Activated gamma-delta T cell (primary cell): Measurements from ENCODE around the gene SLC6A5.

Experiments
- DNase-seq: peaks from one replicate; lab custom pipeline; 2025; lab: John Stamatoyannopoulos, UW

Gene SLC6A5

DNA sequence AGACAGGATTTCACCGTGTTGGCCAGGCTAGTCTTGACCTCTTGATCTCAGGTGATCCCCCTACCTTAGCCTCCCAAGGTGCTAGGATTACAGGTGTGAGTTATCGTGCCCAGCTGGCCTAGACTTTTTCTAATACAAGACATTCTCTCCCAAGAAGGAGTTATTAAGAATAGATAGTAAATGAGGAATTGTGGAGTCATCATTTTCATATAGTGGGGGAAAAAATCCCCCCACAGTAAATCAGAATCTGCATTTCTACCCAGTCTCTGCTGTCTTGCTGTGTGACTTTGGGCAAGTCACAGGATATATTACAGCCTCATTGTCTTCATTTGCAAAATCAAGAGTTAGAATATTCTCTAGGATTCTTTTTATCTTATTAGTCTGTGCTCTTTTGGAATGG is 21.6 kb downstream of the SLC6A5 start:
- DNase-seq: no peak

DNA sequence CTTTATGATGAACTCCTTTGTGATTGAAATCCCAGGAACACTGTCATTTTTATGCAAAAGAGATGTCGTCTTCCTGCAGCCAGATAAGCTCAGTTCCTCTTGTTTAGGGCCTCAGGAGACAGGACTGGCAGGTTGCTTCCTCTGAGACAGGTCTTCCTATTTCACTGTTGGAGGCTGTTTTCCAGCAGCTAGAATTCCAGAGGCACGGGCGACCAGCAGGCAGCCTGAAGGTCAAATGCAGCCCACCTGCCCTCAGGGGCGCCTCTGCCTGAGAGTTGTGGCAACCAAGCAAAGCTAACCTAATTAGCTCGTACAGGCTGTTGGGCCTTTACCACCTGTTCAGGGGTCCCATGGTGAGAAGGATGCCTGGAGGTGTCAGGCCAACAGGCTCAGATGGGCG is 22.3 kb downstream of the SLC6A5 start:
- no peak for DNase-seq

DNA sequence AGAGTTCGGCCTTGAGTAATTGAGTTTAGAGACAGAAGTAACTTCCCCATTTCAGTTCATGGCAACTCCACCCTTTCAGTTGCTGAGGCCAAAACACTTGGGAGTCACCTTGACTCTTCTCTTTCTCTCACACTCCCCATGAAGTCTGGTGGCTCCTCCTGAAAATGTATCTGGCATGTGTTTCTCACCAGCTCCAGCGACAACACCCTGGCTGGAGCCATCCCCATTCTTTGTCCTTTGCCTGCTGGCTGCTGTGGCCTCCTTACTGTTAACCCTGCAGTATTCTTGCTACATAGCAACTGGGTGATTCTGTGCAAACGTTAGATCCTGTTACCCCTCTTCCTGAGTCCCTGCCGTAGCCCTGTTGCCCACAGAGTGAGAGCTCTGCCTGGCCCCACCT is 23.8 kb downstream of the SLC6A5 start:
- no peak for DNase-seq

DNA sequence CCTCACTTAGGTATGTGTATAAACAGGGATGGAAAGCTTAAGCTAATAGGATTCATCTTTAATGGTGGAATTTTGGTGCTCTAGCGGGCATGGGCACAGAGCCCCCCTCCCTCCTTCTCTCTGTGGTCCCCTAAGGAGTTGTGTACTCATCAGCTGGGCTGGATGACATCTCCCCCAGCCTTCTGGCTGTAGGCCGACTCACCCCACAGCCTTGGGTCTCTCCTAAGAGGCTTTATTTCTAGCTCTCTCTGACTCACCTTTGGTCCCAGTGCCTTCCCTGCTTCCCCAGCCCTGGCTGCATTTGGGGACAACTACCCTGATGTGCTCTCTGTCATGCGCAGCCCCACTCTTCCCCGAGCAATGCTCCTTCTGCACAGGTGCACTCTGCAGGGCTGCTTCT is 26.9 kb downstream of the SLC6A5 start:
- no peak for DNase-seq

DNA sequence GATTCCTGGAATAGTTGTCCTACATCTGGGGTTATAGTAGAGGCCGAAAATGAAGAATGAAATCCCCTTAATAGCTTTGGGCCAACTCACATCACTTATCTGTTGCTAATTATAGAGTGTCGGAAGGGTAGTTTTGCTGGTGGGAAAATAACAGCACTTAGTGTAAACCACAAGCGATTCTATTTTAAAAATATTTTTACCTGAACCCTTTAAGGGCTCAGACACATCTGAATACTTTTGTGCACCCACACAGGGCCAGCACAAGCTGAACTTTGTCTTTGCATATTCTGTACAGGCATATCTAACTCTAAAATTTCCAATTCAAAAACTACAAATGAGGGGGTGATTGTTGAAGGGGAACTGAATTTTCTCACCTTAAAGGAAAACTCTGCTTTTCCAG is 27.6 kb downstream of the SLC6A5 start:
- DNase-seq: no peak

DNA sequence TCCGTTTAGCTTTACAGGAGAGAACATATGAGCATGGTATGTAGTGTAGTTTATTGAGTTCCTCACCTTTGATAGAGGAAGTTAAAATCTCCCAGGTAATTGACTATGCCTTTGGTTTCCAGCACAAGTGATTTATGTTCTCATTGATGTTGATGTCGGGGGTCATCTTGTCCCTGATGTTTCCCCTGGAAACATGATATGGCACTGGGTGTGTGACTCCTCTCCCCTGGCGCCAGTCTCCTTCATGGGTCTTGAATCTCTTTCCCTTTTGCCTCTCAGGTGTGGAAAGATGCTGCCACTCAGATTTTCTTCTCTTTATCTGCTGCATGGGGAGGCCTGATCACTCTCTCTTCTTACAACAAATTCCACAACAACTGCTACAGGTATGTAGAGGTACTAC is 28.3 kb downstream of the SLC6A5 start:
- DNase-seq: no peak

DNA sequence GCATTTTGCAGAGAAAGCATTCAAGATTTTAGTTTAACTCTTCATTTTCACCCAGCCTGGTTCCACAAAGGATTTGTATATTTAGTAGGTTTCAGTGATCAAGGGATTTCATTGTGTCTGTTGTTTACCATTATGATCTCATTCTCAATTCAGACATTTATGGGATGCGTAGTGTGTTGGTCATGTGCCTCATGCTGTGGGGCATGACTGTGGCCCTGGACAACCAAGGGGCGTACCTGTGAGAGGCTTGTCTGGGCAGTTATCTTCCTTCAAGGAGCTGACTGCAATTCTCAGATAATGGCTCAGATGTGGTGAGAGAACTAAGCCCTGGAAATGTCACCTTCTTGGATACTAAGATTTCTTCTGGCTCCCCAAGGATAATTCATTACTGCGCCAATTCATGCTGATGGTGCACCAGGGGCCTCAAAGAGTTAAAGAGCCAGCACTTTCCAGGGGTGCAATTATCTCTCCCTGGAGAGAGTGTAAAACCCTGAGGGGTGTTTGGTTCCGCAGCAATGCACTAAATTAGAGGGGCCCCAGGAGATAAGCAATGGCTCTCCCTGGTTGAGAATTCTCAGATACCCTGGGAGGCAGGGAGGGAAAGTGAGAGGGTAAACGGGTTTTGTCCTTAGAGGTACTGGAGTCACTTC is 32.2 kb downstream of the SLC6A5 start:
- DNase-seq: no peak

DNA sequence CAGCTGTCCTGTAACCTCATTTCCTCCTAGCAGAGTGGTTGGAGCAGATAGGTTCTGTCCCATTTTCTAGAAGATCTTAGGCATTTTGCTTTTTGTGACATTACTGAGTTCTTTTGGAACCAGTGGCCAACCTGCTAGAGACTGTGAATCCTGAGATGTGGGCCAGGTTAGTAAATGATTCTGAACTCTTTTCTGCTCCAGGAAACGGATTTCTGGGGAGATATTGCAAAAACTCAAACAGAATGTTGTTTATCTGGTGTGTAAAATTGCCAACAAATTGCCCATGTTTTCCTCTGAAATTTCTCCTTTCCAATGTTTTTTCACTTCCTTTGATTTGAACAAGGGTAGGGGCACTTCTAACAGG is 32.7 kb downstream of the SLC6A5 start:
- no peak for DNase-seq

DNA sequence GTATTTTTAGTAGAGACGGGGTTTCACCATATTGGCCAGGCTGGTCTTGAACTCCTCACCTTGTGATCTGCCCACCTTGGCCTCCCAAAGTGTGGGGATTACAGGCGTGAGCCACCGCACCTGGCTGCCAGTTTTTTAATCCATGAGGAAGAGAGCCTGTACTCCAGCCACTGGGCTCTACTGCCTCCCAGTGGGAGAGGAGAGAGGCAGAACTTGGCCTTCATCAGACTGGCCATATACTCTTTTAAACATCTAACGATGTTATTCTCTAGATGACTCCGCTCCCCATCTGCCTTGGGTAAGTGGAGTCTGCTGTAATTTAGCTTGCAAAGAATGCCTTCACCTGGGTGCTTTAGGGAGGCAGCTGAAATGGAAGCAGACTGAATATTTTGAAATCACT is 34.6 kb downstream of the SLC6A5 start:
- DNase-seq: no peak

DNA sequence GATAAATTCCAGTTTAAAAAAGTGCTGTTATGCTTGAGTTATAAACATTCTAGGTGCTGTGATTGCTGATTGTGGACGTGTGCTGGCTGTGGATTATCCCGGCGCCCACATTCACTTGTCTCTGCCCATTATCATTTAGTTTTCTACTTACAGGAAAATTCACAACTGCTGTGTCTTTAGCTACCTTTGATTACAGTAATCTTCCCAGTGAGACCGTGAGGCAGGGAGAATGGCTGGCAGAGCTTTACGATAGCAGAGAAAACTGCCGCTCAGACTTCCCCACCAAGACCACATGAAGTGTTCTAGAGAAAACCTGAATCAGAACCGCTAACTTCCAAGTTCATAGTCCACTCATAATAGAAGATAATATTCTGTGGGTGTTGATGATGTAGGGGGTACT is 35.4 kb downstream of the SLC6A5 start:
- DNase-seq: no peak

DNA sequence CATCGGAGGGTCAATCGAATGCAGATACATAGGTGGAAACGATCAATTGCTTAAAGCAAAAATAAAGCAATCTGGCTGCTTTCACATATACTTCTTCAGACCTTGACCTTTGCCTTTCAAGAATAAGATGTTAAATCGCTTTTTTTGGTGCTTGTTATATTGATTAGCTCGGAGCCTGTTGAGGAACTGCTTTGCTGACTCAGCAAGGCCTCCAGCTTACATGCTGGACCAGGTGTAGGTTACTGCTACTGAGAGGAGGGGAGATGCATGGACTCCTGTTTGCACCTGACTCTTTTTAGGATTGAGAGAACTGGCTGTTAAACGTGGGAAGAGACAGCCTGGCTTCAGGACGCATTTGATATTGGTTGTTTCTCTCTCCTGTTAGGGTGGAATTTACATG is 38.7 kb downstream of the SLC6A5 start:
- no peak for DNase-seq

DNA sequence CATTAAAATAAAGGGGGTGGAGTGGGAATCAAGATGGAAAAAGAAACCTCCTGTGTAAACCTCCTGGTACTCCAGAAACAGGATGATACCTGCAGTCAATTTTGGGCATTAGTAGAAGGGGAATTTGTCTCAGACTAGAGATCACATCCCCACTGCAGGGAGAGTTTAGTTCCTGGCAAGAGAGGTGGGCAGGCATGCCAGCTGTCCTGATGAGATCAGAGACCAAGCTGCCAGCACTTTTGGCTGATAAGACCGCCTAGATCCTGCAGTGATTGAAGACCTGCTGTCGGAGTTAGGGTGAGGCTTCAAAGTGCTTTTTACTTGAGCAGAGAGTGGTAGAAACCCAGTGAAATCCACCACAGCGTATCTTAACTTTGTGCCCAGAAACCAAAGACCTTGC is 40.3 kb downstream of the SLC6A5 start:
- no peak for DNase-seq

DNA sequence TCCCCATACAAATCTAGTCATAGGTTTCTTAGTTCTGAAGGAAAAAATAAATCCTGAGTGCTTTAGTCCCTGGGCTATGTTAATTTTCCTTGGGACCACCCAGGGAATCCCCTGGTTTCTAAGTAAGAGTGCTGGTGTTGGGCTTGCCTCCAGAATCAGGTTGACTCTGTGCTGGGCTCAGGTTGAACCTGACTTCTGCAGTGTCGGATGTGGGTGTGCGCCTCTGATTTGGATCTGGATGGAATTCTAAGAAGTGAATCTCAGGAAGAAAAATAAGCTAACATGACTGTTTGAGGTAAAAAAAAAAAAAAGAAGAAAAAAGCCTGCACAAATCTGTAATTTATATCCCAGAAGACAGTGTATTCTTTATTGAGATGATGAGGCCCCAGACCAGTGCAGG is 41.0 kb downstream of the SLC6A5 start:
- no peak for DNase-seq

DNA sequence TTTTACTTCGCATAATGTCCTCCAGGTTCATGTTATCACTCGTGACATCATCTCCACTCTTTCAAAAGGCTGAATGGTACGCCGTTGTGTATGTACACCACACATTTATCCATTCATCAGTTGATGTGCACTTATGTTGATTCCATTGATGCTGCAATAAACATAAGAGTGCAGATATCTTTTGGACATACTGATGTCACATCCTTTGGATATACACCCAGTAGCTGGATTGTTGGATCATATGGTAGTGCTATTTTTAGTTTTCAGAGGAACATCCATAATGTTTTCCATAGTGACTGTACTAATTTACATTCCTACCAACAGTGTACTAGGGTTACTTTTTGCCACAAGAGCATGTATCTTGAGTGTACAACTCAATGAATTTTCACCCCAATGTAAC is 45.0 kb downstream of the SLC6A5 start:
- DNase-seq: no peak

DNA sequence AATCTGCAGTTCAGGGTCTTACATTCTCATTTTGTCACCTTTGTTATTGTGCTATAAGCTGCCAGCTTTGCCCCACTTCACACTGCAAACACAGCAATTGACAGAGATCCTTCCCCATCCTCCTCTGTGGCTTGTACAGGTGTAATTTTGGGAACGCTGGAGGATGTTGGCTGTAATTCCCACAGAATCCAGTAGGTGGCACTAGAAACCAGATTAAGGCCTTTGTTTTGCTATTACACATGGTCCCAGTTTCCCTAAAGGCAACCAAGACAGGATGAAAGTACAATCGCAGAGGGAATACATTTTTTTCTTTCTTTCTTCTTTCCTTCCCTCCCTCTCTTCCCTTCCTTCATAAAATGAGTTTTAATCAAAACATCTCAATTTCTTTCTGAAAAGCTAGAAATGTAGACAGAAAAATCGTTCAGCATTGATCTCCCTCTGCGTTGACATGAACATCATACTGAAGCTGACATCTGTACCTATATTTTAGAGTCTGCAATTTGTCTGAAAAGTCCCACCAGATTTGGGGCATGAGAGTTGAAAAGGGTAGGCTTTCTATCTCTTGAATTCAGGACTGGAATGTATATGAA is 48.7 kb downstream of the SLC6A5 start:
- no peak for DNase-seq

DNA sequence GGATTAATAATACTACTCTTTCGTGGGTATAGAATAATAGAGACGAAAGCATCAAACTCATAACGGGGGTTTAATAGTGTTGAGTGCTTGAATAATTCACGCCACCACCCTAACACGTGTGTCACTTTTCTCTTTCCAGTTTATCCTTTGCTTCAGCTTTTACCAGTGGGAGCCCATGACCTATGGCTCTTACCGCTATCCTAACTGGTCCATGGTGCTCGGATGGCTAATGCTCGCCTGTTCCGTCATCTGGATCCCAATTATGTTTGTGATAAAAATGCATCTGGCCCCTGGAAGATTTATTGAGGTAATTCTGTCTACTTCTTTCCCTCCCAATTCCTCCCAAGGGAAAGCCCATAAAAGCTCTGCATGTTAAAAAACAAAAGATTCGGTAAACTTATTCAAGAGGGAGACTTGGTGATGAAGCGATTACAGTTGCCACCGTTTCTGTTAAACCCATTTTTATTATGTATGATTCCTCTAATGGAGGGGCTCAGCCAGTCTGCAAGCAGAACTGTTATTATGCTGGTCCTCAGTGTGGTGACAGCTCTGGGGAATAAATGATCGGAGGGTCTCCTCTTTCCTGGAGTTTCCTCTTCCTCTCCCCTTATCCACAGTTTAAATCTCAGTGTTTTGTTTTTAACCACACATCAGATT is 52.9 kb downstream of the SLC6A5 start:
- no peak for DNase-seq

DNA sequence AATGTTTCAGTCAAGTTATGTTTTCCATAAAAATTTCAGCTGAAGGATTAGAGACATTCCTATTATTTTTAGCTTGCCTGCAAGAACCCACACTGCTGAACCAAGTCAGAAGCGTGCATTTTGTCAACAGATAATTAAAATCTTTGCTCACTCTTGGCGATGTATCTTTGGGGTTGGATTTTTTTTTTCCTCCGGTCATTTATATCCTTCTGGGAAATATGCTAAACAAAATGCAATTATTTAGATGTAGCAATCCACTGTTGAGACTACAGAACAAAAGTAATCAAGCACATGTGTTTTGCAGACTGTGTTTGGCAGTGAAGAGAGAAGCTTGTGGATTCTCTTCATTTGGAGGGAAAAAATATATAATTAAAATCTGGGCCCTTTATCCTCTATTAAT is 54.6 kb downstream of the SLC6A5 start:
- DNase-seq: no peak

DNA sequence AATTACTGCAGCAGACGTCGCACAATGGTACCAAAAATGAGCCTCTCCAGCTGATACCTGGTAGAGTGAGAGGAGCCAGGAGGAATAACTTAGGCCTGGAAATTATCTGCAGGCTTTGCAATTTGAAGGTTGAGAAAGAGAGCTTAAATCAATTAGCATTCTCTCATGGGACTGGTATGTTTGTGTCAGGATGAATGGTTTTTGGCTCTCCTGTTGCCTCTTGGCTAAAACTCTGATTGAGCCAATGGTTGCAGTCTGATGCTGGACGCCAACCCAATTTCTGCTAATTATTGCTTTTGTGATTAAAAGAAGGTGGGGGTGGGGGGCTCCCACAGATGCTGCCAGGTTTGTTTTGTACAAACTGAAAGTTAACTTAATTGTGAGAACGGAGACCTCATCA is 57.5 kb downstream of the SLC6A5 start:
- no peak for DNase-seq

DNA sequence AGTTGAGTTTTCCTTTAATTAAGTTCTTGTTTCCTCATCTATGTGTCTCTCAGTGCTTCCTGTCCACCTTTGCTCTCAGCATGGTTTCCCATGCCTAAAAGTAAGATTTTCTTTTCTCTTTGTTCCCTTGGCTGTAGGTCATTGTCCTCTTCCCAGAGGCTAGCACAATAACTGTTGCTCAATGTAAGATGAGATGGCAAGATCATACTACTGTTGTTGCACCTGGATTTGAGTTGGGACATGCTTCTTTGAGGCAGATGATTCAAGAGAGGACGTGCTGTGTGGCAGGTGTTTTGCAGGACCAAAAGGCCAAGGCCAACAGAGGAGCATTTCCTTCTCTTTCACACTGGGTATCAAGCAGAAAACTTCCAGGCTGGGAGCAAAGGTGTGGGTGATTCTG is 58.7 kb downstream of the SLC6A5 start:
- no peak for DNase-seq

DNA sequence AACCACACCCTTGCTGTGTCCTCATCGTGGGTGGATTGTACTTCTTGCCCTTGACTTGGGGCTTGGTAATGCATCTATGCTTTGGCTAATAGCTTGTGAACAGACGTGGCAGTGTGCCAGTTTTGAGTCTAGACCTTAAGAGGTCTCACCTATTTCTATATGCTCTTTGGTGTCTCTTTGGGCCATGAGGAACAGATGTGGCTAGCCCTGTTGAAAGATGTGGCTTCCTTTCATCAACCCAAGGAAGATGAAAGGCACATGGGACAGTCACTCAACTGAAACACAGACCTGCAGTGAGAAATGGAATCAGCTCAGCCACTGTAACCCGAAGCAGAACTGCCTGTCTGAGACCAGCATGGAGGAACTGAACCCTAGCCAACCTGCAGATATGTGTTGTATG is 62.0 kb downstream of the SLC6A5 start:
- no peak for DNase-seq

DNA sequence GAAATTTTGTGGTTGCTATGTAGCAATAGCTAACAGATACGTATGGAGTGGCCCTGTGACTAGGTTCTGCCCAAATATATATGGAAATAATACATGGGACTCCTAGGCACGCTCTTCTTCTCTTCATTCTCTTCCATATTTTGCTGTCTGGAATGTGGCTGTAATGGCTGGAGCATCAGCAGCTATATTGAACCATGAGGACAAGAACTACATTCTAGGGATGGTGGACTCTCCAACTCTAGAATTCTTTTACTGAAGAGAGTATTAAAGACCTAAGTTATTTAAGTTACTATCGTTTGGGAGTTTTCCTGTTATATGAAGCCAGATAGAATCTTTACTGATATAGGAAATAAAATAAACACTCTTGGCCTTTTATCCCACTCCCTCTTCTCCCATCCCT is 62.4 kb downstream of the SLC6A5 start:
- DNase-seq: no peak

DNA sequence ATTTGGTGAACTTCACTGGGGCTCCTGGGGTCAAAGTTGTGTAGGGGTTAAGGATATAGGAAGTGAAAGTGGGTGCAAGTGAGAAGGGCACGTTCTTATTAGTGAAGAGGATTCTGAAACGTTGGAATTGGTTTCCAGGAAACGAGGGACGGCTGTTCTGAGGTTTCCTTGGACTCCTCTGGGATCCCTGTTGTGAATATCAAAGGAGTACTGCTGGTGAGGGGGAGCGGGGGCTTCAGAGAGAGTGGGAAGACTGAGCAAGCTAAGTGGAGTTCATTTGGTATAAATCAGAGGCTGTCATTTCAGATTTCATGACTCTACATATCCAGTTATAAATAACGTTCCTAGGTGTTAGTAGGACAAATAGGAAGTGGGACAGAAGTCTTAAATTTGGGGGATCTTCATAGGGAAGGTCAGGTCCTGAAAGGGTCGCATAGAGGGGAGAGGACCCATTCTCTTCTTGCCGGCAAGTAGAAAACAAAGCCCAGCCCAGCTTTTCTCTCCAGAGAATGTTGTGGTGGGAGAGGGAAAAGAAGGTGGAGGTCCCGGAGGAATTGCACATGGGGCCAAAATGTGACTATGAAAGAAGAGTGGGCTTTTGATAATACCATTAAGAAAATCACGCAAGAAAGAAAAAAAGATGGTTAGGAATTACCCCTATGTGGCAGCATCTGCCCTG is 68.9 kb downstream of the SLC6A5 start:
- DNase-seq: no peak
